Effector memory CD8-positive, alpha-beta T cell (primary cell): ENCODE data around the gene DDIT4L.
"Not testable (repeated sequence)": the region's sequence is repeated elsewhere in the genome, so short reads cannot be mapped to it uniquely, and the experiment has no call there.

Source experiments
- ATAC-seq: fragments of 150-1000 bp; cut with Tn5 transposase; replicated peaks from 2 replicates; pipeline ENCODE4 v1.10.0; 2021; ENCODE audit warnings: mild to moderate bottlenecking, moderate library complexity
- DNase-seq, 3 experiments: peaks; one replicate each; pipeline ENCODE4 v3.0.0; 2021
- H3K27ac Mint-ChIP-seq, 2 donors: one replicate each; pipeline ENCODE4 v1.8.0; 2022; ENCODE audit warnings: mild to moderate bottlenecking in 2 of 2, mixed read lengths in 2 of 2, moderate library complexity in 2 of 2
- H3K27me3 Mint-ChIP-seq, 2 donors: one replicate each; pipeline ENCODE4 v1.8.0; 2022; ENCODE audit warnings: mixed read lengths in 2 of 2
- H3K36me3 Mint-ChIP-seq: one replicate; pipeline ENCODE4 v1.8.0; 2022; ENCODE audit warnings: mild to moderate bottlenecking, moderate library complexity, mixed read lengths; ENCODE audit not compliant: insufficient read depth
- H3K4me1 Mint-ChIP-seq, 2 donors: one replicate each; pipeline ENCODE4 v1.8.0; 2022; ENCODE audit warnings: low read depth in 2 of 2, mixed read lengths in 2 of 2
- H3K4me3 Mint-ChIP-seq, 2 donors: one replicate each; pipeline ENCODE4 v1.8.0; 2022; ENCODE audit warnings: mild to moderate bottlenecking in 2 of 2, mixed read lengths in 2 of 2, moderate library complexity in 2 of 2
- H3K9me3 Mint-ChIP-seq, 2 donors: one replicate each; pipeline ENCODE4 v1.8.0; 2022; ENCODE audit warnings: mixed read lengths in 2 of 2
- total RNA-seq, 9 experiments: gene quantifications; one replicate each; lab custom pipeline; 2026; lab: John Stamatoyannopoulos, UW

DDIT4L gene
- total RNA-seq = 0 to 0.39 (median 0) reads per million in 9 experiments

- Mint-ChIP-seq H3K4me3 (peak within 1 kb of the TSS; percentile 79), H3K9me3 (no peaks in the 10 kb centered on the region), H3K27ac (peak within 1 kb of the TSS; percentile 39 to 82), H3K4me1 (peaks cover 8 to 14% of the 10 kb centered on the region in 2 donors), H3K27me3 (peaks cover 24 to 39% of the 10 kb centered on the region in 2 donors), H3K36me3 (peaks cover 2% of the 10 kb centered on the region)
- ATAC-seq (peak; percentile 79), DNase-seq (no peak)
Observed at GRCh38 chr4:100189820-100190642, at the start of gene DDIT4L. TSS of gene DDIT4L (minus strand) at chr4:100190468. CDS start at chr4:100189983, 485 bp downstream.

GRCh38 chr4:100240008-100240407, 49.7 kb upstream of the DDIT4L start:
- Mint-ChIP-seq H3K4me3 (peak overlapping the region; percentile 15 to 16), H3K4me1 (peaks cover 6 to 7% of the 10 kb centered on the region in 2 donors), H3K36me3 (no peaks in the 10 kb centered on the region), H3K27ac (no peak overlapping the region), H3K27me3 (no peaks in the 10 kb centered on the region), H3K9me3 (no peaks in the 10 kb centered on the region)
- ATAC-seq = no peak
- DNase-seq = no peak

GRCh38 chr4:100224721-100225120, 34.5 kb upstream of the DDIT4L start:
- Mint-ChIP-seq H3K27ac (no peak overlapping the region), H3K36me3 (no peaks in the 10 kb centered on the region), H3K9me3 (peaks cover 2 to 16% of the 10 kb centered on the region in 2 donors), H3K27me3 (peaks cover 0 to 20% of the 10 kb centered on the region in 2 donors), H3K4me3 (no peak overlapping the region), H3K4me1 (no peaks in the 10 kb centered on the region)
- DNase-seq (no peak), ATAC-seq (no peak)

GRCh38 chr4:100224160-100224559, 33.9 kb upstream of the DDIT4L start:
- Mint-ChIP-seq H3K9me3 (peaks cover 2 to 16% of the 10 kb centered on the region in 2 donors), H3K36me3 (no peaks in the 10 kb centered on the region), H3K27ac (no peak overlapping the region), H3K4me1 (no peaks in the 10 kb centered on the region), H3K4me3 (no peak overlapping the region), H3K27me3 (peaks cover 0 to 20% of the 10 kb centered on the region in 2 donors)
- DNase-seq (no peak), ATAC-seq (no peak)

- Mint-ChIP-seq H3K36me3 (no peaks in the 10 kb centered on the region), H3K4me1 (no peaks in the 10 kb centered on the region), H3K9me3 (peaks cover 0 to 1% of the 10 kb centered on the region in 2 donors), H3K27ac (no peak overlapping the region), H3K27me3 (peaks cover 0 to 6% of the 10 kb centered on the region in 2 donors), H3K4me3 (no peak overlapping the region)
- DNase-seq (no peak), ATAC-seq (peak; percentile 41)
Observed at GRCh38 chr4:100208964-100209363, 18.7 kb upstream of the DDIT4L start.

- Mint-ChIP-seq H3K9me3 (peaks cover 0 to 1% of the 10 kb centered on the region in 2 donors), H3K27me3 (peaks cover 0 to 6% of the 10 kb centered on the region in 2 donors), H3K36me3 (no peaks in the 10 kb centered on the region), H3K4me1 (no peaks in the 10 kb centered on the region), H3K4me3 (no peak overlapping the region), H3K27ac (no peak overlapping the region)
- no peak for ATAC-seq
- DNase-seq = no peak
Observed at GRCh38 chr4:100208459-100208858, 18.2 kb upstream of the DDIT4L start.

GRCh38 chr4:100206850-100207249, 16.6 kb upstream of the DDIT4L start:
- Mint-ChIP-seq H3K36me3 (no peaks in the 10 kb centered on the region), H3K4me1 (no peaks in the 10 kb centered on the region), H3K27ac (no peak overlapping the region), H3K9me3 (no peaks in the 10 kb centered on the region), H3K4me3 (no peak overlapping the region), H3K27me3 (no peaks in the 10 kb centered on the region)
- ATAC-seq (no peak), DNase-seq (no peak)

- no peaks in the 10 kb centered on the region for H3K9me3 Mint-ChIP-seq
- no peak for DNase-seq
- ATAC-seq = no peak
- no peak overlapping the region for H3K27ac Mint-ChIP-seq
- no peaks in the 10 kb centered on the region for H3K4me1 Mint-ChIP-seq
- H3K36me3 Mint-ChIP-seq = no peaks in the 10 kb centered on the region
- peaks cover 0 to 14% of the 10 kb centered on the region in 2 donors for H3K27me3 Mint-ChIP-seq
- no peak overlapping the region for H3K4me3 Mint-ChIP-seq
Observed at GRCh38 chr4:100198061-100198460, 7.8 kb upstream of the DDIT4L start.

- H3K4me3 Mint-ChIP-seq, DNase-seq, H3K27ac Mint-ChIP-seq, H3K9me3 Mint-ChIP-seq, ATAC-seq, H3K36me3 Mint-ChIP-seq, H3K4me1 Mint-ChIP-seq: not testable (repeated sequence)
- peaks cover 3 to 18% of the 10 kb centered on the region in 2 donors for H3K27me3 Mint-ChIP-seq
Observed at GRCh38 chr4:100196388-100197071, 6.3 kb upstream of the DDIT4L start.

- Mint-ChIP-seq H3K36me3 (peaks cover 2% of the 10 kb centered on the region), H3K27ac (peak overlapping the region; percentile 39 to 82), H3K27me3 (peaks cover 24 to 46% of the 10 kb centered on the region in 2 donors), H3K9me3 (no peaks in the 10 kb centered on the region), H3K4me3 (peak overlapping the region; percentile 79), H3K4me1 (peaks cover 8 to 14% of the 10 kb centered on the region in 2 donors)
- DNase-seq (no peak), ATAC-seq (peak; percentile 8)
Observed at GRCh38 chr4:100190643-100191600, 654 bp upstream of the DDIT4L start.

- DNase-seq = no peak
- Mint-ChIP-seq H3K4me3 (peak overlapping the region; percentile 79), H3K27me3 (peaks cover 24 to 43% of the 10 kb centered on the region in 2 donors), H3K36me3 (peaks cover 2% of the 10 kb centered on the region), H3K4me1 (peaks cover 8 to 14% of the 10 kb centered on the region in 2 donors), H3K9me3 (no peaks in the 10 kb centered on the region), H3K27ac (no peak overlapping the region)
- no peak for ATAC-seq
Observed at GRCh38 chr4:100188829-100189228, 1.4 kb downstream of the DDIT4L start.

GRCh38 chr4:100187781-100188180, 2.5 kb downstream of the DDIT4L start:
- Mint-ChIP-seq H3K4me1 (peaks cover 8 to 14% of the 10 kb centered on the region in 2 donors), H3K27me3 (peaks cover 24 to 43% of the 10 kb centered on the region in 2 donors), H3K4me3 (no peak overlapping the region), H3K27ac (no peak overlapping the region), H3K9me3 (no peaks in the 10 kb centered on the region), H3K36me3 (peaks cover 2% of the 10 kb centered on the region)
- DNase-seq (no peak), ATAC-seq (no peak)

GRCh38 chr4:100184787-100185186, 5.5 kb downstream of the DDIT4L start:
- Mint-ChIP-seq H3K27ac (no peak overlapping the region), H3K27me3 (peaks cover 9 to 23% of the 10 kb centered on the region in 2 donors), H3K4me1 (peaks cover 4 to 7% of the 10 kb centered on the region in 2 donors), H3K36me3 (peaks cover 2% of the 10 kb centered on the region), H3K4me3 (no peak overlapping the region), H3K9me3 (no peaks in the 10 kb centered on the region)
- no peak for DNase-seq
- no peak for ATAC-seq
